Non-pigmented ciliary epithelial cell (primary cell): ENCODE data around the gene MS4A13.
"Not testable (repeated sequence)": the region's sequence is repeated elsewhere in the genome, so short reads cannot be mapped to it uniquely, and the experiment has no call there.

Experiments
- DNase-seq: peaks from one replicate; pipeline ENCODE4 v3.0.0-alpha.2; 2010; ENCODE audit warnings: low read depth

The MS4A13 gene

DNA sequence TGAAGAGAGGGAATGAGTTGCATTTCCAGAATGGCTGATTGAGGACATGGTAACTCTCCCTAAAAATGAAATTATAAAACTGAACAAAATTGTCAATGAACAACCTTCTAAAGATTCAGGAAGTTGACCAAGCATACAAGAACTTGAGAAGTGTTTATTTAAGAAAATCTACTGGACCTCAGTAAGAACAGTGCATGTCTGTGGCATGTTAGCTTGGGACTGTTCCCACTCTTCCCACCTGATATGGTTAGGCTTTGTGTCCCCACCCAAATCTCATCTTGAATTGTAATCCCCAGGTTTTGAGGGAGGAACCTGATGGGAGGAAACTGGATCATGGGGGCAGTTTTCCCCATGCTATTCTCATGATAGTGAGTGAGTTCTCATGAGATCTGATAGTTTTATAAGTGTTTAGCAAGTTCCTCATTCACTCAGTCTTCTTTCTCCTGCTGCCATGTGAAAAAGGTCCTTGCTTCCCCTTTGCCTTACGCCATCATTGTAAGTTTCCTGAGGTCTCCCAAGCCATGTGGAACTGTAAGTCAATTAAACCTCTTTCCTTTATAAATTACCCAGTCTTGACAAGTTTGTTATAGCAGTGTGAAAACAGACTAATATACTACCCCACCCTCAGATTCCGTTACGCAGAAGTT is 15.4 kb downstream of the MS4A13 start:
- DNase-seq = no peak

GRCh38 chr11:60532383-60532782 is 17.2 kb downstream of the MS4A13 start:
- DNase-seq = not testable (repeated sequence)

- DNase-seq = not testable (repeated sequence)
Measured at GRCh38 chr11:60538627-60539026, 23.4 kb downstream of the MS4A13 start.

DNA sequence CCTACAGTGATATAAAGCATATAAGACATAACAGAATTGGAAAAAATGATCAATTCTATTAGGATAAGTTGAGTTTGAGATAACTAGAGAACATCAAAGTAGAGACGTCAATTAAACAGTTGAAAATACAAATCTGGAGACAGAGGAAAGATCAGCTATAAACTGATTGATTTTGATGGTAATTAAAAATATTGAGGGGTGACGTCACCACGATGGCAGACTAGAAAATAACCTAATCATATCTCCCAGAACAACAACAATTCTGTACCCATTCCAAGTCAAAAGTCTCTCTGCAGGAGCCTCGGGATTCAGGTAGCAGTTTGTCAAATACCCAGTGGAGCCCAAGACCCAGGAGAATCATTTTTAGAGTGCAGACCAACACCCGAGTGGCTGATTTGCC is 28.9 kb downstream of the MS4A13 start:
- no peak for DNase-seq

GRCh38 chr11:60561254-60561653 is 46.1 kb downstream of the MS4A13 start:
- no peak for DNase-seq

GRCh38 chr11:60563553-60564235 is 48.5 kb downstream of the MS4A13 start:
- no peak for DNase-seq

DNA sequence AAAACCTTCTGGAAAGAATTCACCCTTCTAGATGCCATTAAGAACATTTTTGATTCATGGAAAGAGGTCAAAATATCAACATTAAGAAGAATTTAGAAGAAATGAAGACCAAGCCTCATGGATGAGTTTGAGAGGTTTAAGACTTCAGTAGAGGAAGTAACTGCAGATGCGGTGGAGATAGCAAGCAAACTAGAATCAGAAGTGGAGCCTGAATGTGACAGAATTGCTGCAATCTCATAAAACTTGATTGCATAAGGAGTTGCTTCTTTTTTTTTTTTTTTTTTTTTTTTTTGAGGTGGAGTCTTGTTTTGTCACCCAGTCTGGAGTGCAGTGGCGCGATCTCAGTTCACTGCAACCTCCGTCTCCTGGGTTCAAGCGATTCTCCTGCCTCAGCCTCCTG is 51.6 kb downstream of the MS4A13 start:
- DNase-seq = no peak

GRCh38 chr11:60570970-60571369 is 55.8 kb downstream of the MS4A13 start:
- no peak for DNase-seq

DNA sequence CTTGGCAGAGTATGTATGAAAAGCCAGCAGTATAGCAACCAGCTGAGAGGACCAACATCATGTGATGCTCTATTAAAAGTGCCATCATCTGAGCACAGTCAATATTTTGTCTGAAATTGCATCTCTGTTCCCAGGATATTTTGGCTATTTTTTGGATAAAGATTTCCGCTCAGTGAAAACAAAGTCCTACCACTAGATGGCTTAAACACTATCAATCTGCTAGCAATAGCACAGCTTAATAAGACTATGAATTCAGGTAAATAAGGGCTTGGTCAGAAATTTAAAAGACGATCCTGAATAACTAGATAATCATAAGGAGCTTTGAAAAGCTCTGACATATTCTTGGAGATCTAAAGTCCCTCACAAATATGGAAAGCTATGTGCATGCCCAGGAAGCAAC is 74.4 kb downstream of the MS4A13 start:
- DNase-seq = no peak
